GM19099 (cell line): ENCODE results near the gene DOCK2.

Source experiments
- POLR2A ChIP-seq: IDR thresholded peaks from 3 replicates; pipeline ENCODE4 v1.6.1; 2011; ENCODE audit warnings: low read depth; ENCODE audit not compliant: insufficient read length; ENCODE audit errors: extremely low read depth

Gene DOCK2

GRCh38 chr5:169748174-169748573, 111.1 kb downstream of the DOCK2 start:
- no peak for TF ChIP-seq POLR2A

GRCh38 chr5:169749295-169749694, 112.2 kb downstream of the DOCK2 start:
- TF ChIP-seq POLR2A, result no peak

- TF ChIP-seq POLR2A, result no peak
These were observed 114.4 kb downstream of the DOCK2 start for GRCh38 chr5:169751490-169751889.

- TF ChIP-seq POLR2A, result no peak
These were observed 116.7 kb downstream of the DOCK2 start for GRCh38 chr5:169753795-169754194.

- TF ChIP-seq POLR2A, result no peak
These were observed 117.7 kb downstream of the DOCK2 start for GRCh38 chr5:169754737-169755136.

- no peak for TF ChIP-seq POLR2A
These were observed 119.1 kb downstream of the DOCK2 start for GRCh38 chr5:169756071-169756765.

GRCh38 chr5:169757016-169757415, 119.9 kb downstream of the DOCK2 start:
- no peak for TF ChIP-seq POLR2A

GRCh38 chr5:169758886-169759285, 121.8 kb downstream of the DOCK2 start:
- no peak for TF ChIP-seq POLR2A

- no peak for TF ChIP-seq POLR2A
These were observed 123.2 kb downstream of the DOCK2 start for GRCh38 chr5:169760229-169760628.

GRCh38 chr5:169762338-169763095, 125.4 kb downstream of the DOCK2 start:
- no peak for TF ChIP-seq POLR2A

GRCh38 chr5:169763376-169764017, 126.4 kb downstream of the DOCK2 start:
- TF ChIP-seq POLR2A, result no peak

GRCh38 chr5:169764018-169764378, 126.9 kb downstream of the DOCK2 start:
- peak; percentile 5 for TF ChIP-seq POLR2A

- no peak for TF ChIP-seq POLR2A
These were observed 128.3 kb downstream of the DOCK2 start for GRCh38 chr5:169765176-169765996.

- TF ChIP-seq POLR2A, result no peak
These were observed 130.9 kb downstream of the DOCK2 start for GRCh38 chr5:169767938-169768337.

- no peak for TF ChIP-seq POLR2A
These were observed 131.3 kb downstream of the DOCK2 start for GRCh38 chr5:169768416-169768815.
